H1 (cell line): ENCODE measurements around the gene PLG. TPM values are rescaled to one million over a fixed set of nuclear protein-coding genes. Genes with fewer than 3 reads are reported as not detected.

ENCODE experiments used
- CBX8 ChIP-seq: fragments of 300-800, 300-1000 bp; sonication (generic); IDR thresholded peaks from 2 replicates; pipeline ENCODE4 v1.7.1; 2016; ENCODE audit warnings: low read depth, low read length, borderline replicate concordance
- polyA plus RNA-seq, 7 experiments: library from polyadenylated mRNA; depleted of rRNA in 3 of 7; stranded (reverse) in 5 of 7; unstranded in 2 of 7; fragments of >200 nt in 5 of 7; fragments of 200-250 nt in 2 of 7; gene quantifications; 1 replicate in 5 of 7; 2 replicates in 1 of 7; 4 replicates in 1 of 7; pipeline versions ENCODE4 v1.2.1 to v1.2.3, GENCODE V29; 2011 to 2013; ENCODE audit warnings: missing spikeins in 2 of 7, mixed read lengths in 2 of 7
- total RNA-seq: library from RNA; stranded (reverse); fragmentation: NEBNext Ultra II Directional; extraction: Animal tissue kit (Norgen Biotek cat#: 25700); gene quantifications from 2 replicates; pipeline ENCODE4 v1.2.1, GENCODE V29; 2021

The PLG gene
- total and polyA plus RNA-seq, 2 of the 8 experiments (the other 6 are each of a cell fraction or from before 2014, with no cell fraction given) = not detected

DNA sequence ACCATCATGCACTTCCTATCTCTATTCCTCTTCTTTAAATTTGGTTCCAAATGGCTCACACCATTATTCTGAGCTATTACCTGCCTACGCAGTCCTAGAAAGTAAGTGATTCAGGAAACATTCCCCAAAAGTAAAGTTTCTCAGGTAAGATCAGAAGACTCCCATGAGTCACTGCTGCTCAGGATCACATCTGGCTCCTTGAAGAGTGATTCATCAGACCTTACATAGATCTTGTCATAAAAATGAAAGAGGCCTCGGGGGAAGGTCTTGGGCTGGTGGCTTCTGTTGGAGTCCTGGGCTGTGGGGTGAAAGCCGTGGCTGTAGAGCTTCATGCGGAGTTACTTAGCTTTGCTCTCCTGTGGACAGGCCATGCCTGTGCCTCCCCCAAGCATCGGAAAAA, 35.9 kb downstream of the PLG start (continued):
- TF ChIP-seq CBX8 = no peak
